Thyroid gland (tissue), 4 donors: ENCODE measurements around the gene POGZ.

ENCODE experiments used
- CTCF ChIP-seq, 6 experiments: fragments of 200-600 bp in 3 of 6; fragments of 450-650 bp in 3 of 6; sonication (generic) in 3 of 6; IDR thresholded peaks; one replicate each; pipeline ENCODE4 v1.5.1; 2016 to 2019; ENCODE audit warnings: antibody characterized with exemption in 6 of 6, mild to moderate bottlenecking in 2 of 6, inconsistent platforms in 1 of 6, moderate library complexity in 1 of 6
- POLR2A ChIP-seq, 2 donors: fragments of 450-650 bp; IDR thresholded peaks; one replicate each; pipeline ENCODE4 v1.6.1; 2017; ENCODE audit warnings: antibody characterized with exemption in 2 of 2, mild to moderate bottlenecking in 2 of 2, moderate library complexity in 1 of 2

GRCh38 chr1:151408891-151409290 is 50.4 kb downstream of the POGZ start:
- TF ChIP-seq CTCF (IDR thresholded peaks at IDR 0.05), result no peak
- no peak for TF ChIP-seq POLR2A (IDR thresholded peaks at IDR 0.05)
